ENCODE data around the gene ARHGAP22.

Gene ARHGAP22

GRCh38 chr10:48552946-48553564 lies 51.8 kb downstream of the ARHGAP22 start:
- no peak for DNase-seq (ENCODE audit: low read depth)

DNA sequence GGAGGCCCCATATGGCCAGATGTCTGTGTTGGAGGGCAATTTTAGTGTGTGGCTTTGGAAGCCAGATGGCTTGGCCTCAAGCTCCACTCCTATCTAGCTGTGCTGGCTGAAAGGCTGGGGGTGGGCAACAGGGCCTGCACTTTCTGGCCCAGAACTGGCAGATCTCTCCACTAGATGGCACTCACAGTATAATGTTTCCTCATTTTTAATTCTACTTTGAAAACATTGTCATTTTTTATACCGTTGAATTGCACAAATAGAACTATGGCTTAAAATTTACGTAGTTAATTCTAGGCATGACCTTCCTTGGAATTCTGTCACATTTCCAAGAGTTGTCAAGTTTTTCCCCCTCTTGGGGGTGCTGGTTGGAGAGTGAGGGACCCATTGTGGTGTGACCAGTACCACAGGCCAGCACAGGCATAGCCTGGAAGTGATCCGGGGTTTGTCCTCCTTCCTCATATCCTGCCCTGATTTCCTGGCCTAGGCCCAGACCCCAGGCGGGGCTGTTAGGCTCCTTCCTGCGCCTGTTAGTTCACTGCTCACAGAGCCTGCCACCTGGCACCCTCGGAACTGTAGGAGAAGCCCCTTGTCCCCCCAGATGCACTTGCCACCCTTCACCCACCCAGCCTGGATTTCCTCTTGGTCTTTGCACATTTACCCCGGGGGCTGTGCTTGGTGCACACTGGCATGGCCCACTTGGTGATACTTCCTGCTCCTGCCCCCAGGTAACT lies 52.8 kb downstream of the ARHGAP22 start:
- DNase-seq (ENCODE audit: low read depth): peak; percentile 8

DNA sequence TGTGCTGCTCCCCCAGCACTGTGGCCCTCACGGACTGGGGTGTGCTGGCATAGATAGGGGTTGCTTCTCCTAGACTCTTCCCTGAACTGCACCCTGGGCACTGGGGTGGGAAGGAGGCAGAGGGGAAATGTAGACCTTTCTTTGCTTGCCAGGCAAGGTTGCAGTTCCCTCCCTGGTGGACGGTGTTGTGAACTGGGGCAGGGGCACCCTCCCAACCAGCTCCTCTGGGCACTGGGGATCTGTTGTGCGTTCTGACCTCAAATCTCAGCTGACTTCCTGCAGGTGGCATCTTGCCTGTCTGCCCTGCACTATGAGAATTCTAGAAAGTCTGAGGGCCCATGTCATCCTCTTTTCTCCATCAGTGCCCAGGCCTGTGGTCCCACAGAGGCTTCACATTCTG lies 53.9 kb downstream of the ARHGAP22 start:
- no peak for DNase-seq (ENCODE audit: low read depth)

DNA sequence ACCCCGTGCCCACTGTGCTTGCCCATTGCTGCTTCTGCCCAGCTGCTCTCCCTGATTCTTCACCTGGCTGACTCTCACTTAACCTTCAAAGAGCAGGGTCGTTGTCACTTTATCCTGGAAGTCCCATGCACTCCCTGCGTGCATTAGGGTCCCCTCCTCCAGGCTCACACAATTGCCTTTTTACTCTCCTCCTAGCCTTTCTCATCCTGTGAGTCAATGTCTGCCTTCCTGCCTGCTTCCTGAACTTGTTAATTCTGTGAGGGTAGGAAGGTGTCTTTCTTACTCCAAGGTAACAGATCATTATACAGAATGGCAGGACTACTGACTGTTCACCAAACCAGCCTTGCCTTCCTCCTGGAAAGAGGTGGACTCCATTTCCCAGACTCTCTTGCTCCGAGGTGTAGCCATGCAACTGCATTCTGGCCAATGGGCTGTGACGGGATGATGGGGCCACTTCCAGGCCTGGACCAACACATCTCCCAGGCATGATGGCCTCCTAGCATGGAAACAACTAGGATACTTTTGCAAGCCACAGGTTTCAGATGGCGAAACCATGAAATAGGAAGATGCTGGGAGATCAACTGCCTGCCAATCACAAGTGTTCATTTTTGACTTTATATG lies 54.7 kb downstream of the ARHGAP22 start:
- DNase-seq (ENCODE audit: low read depth): no peak

- DNase-seq (ENCODE audit: low read depth): no peak
These were observed 55.6 kb downstream of the ARHGAP22 start for GRCh38 chr10:48549236-48549635.

- no peak for DNase-seq (ENCODE audit: low read depth)
These were observed 56.2 kb downstream of the ARHGAP22 start for GRCh38 chr10:48548531-48549135.

DNA sequence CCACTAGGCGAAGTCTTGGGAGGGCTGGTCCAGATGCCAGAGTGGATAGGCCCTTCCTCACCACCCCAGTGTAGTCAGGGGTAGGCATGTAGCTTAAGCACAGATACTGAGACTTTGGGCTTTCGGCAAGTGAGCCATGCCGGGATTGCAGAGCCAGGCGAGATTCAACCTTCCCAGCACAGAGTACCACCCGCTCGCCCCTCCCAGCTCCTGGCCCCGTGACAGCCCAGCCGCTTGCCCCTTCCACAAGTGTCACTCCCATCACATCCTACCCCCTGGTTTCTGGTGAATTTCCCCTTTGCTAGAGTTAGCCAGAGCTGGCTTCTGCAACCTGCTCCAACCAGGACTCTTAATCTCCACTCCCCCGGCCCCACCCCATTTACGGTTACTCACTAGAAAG lies 56.9 kb downstream of the ARHGAP22 start:
- no peak for DNase-seq (ENCODE audit: low read depth)

GRCh38 chr10:48547061-48547895 lies 57.6 kb downstream of the ARHGAP22 start:
- DNase-seq (ENCODE audit: low read depth): no peak

GRCh38 chr10:48545462-48546145 lies 59.3 kb downstream of the ARHGAP22 start:
- no peak for DNase-seq (ENCODE audit: low read depth)

DNA sequence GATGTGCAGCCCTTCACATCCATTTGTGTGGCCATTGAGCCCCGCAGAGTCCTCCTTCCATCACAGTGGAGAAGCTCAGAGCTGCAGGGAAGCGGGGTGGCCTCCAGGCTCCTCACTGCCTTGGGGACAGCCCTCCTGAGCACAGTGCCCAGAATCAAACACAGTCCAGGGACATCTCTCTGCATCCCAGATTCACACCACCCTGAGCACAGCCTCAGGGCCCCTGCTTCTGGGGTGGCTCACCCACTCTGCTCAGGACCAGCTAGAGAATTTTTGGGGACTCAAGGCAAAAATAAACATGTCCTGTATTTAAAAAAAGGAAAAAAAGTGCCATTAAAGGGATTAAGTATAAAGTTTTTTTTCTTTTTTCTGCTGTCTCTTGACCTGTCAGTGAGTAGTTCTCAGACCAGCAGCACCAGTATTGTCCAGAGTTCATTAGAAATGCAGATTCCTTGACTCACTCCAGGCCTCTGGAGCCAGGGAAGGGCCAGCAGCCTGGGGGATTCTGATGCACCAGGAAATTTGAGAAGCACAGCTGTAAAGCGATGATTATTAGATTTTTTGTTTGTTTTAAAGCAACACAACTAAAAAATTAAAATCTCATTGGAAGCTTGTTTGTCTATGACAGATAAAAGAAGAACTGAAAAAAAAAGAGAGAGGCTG lies 61.6 kb downstream of the ARHGAP22 start:
- no peak for DNase-seq (ENCODE audit: low read depth)

GRCh38 chr10:48542471-48543181 lies 62.2 kb downstream of the ARHGAP22 start:
- DNase-seq (ENCODE audit: low read depth): no peak

GRCh38 chr10:48541144-48541795 lies 63.6 kb downstream of the ARHGAP22 start:
- DNase-seq (ENCODE audit: low read depth): no peak

GRCh38 chr10:48538611-48539010 lies 66.3 kb downstream of the ARHGAP22 start:
- no peak for DNase-seq (ENCODE audit: low read depth)

- DNase-seq (ENCODE audit: low read depth): no peak
These were observed 67.7 kb downstream of the ARHGAP22 start for GRCh38 chr10:48536916-48537890.

- DNase-seq (ENCODE audit: low read depth): no peak
These were observed 68.7 kb downstream of the ARHGAP22 start for GRCh38 chr10:48536156-48536500.

- no peak for DNase-seq (ENCODE audit: low read depth)
These were observed 69.3 kb downstream of the ARHGAP22 start for GRCh38 chr10:48535416-48536155.

DNA sequence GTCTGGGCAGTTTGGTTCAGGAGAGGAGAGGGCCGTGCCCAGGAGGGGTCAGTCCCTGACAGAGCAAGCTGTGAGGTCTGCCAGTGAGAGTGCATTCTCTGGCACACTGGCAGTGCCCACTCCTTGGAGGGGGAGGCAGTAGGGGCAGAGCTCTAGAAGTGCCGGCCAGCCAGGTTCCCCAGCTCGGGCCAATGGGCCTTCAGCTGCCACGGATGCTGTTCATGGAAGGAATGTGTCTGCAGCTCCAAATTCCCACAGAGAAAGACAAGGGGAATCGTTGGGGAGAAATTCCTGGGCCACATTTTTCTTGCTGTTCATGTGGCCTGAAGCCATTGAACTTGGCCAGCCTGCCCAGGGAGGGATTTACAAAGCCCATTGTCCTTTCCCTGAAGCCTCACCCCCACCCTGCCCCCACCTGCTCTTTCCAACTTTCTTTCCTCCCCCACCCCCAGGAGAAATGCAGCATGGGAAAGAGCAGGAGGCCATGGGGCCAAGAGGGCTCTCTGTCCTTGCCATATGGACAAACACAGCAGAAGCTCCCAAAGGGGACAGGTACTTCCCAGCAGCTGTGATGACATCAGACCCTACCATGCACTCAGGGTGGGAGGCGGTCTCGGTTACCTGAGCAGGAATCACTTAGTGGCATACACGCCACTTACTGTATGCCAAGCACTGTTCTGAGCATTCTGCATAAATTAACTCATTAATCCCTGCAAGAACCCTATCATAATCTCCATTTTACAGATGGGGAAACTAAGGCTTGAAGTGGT lies 70.7 kb downstream of the ARHGAP22 start:
- no peak for DNase-seq (ENCODE audit: low read depth)
